ENCODE results near the gene CYP1B1.
"Not testable (repeated sequence)": the region's sequence is repeated elsewhere in the genome, so short reads cannot be mapped to it uniquely, and the experiment has no call there.

The CYP1B1 gene

GRCh38 chr2:38098421-38099098 lies 22.6 kb upstream of the CYP1B1 start:
- DNase-seq (ENCODE audit: low read depth): no peak

DNA sequence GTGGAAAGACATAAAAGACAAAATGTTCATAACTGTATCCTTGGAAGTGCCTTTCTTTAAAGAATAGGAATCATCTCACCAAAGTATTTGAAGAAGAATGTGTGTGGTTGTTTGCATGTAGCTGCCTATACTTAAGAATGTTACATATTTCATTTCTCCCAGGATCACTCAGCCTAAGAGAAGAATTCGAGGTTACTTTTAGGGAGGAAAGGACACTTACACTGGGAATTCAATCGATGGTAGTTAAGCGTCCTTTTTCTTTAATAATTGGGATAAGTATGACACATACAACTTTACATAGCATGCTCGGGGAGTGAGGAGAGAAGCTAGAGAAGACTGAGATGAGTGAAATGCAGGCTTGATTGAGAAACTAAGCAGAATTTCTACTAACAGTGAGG lies 22.0 kb upstream of the CYP1B1 start:
- DNase-seq (ENCODE audit: low read depth): no peak

DNA sequence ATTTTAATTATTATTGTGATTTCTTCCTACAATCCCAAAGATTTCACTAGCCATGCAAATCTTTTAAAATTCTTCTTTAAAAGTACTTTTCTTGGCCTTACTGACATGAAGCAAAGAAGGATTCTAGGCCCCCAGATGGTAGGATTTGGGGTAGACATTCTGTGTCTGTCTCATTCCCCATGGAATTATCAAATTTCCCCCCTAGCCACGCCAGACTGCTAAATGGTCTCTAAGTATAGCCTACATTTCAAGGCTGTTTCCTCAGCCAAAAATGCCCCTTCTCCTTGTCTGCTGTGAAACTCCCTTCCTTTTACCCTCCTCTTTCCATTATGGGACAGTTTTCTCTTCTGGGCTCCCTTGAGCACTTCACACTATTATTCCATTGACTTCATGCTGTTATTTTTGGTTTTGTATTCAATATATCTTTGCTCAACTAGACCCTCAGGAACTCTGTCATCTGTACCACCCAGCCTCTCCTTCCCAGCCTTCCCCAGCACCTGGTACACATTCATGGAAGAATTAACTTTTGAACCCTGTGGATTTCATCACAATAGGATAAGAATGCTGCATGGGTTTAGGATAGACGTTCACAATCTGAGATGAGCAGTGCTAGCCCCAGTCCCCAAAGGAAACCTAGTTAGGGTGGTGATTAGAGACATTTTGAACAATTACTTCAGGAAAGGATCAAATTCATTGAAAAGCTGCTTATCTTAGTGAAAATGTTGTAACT lies 21.5 kb upstream of the CYP1B1 start:
- DNase-seq (ENCODE audit: low read depth): no peak

- no peak for DNase-seq (ENCODE audit: low read depth)
These were observed 20.3 kb upstream of the CYP1B1 start for GRCh38 chr2:38095996-38096861.

GRCh38 chr2:38095079-38095995 lies 19.4 kb upstream of the CYP1B1 start:
- DNase-seq (ENCODE audit: low read depth): no peak

DNA sequence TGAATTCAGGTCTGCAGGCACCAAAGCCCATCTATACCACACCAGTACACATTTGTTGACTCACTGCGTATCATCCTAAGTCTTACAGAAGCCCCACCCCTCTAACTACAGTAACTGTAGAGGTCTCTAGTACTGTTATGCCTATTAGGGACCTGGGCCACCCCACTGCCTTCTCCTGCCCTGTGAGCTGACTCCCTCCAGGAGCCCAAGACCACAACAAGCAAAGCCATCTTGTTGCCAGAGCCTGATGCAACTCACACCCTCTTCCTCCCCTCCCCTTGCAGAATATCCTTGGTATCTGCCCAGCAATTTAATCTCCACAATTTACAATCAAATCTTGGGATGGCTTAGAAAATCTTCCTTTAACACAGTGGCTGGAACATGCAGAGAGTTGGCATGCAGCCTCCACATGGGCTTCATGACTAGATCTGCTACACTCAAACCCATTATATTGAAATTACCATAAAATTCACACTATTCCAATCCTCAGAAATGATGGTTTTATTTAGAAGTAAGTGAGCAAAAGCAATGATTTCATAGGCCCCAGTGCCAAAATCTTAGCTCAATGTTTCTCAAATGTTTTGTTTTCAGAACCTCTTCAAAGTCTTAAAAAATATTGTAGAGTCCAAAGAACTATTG lies 17.7 kb upstream of the CYP1B1 start:
- DNase-seq (ENCODE audit: low read depth): no peak

DNA sequence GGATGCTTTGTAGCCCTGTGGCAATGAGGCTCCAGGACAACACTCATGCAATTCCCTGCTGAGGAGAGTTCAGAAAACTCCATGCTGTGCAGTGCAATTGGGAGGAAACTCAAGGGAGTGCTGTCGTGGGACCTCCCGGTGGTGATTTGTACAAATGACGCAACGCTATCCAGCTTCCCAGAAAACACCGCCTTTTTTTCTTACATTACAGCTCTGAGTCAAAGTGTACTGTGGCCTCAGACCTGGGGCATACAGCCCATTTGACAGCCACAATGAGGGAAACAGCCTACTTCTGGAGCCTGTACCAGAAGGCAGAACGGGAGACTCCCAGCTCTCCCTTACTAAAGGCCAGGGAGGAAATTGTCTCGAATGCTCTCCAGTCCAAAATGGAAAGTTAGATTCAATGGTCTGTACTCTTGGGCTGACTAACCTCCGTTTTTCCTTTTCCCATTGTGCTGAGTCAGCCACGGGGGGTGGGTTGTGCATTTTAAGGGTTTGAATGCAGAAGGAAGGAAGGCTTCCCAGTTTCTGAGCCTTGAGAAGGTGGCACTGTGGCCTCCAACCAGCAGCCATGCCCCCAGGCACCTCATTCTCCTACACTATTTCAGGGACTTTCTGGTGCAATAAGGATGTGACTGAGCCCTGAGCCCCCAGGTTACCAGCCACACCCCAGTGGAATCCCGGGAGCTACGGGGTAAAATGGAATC lies 16.4 kb upstream of the CYP1B1 start:
- DNase-seq (ENCODE audit: low read depth): no peak

- no peak for DNase-seq (ENCODE audit: low read depth)
These were observed 15.8 kb upstream of the CYP1B1 start for GRCh38 chr2:38091760-38092159.

DNA sequence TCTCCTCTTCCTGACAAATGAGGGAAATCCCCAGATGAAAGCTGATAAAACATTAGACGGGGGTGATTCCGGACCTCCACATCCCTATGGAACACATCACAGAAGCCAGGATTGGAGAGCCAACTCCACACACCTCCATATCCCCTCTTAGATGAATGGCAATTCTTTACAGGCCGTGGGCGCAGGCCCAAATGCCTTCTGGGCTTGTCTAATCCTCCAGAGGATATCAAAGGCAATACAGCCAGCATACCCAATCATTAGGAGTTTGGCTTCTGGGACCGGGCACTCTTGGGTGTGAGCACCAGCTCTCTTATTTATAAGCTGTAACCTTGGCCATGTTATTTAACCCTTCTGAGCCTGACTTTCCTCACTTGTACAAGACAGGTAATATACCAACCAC lies 15.0 kb upstream of the CYP1B1 start:
- DNase-seq (ENCODE audit: low read depth): no peak

- not testable (repeated sequence) for DNase-seq (ENCODE audit: low read depth)
These were observed 14.3 kb upstream of the CYP1B1 start for GRCh38 chr2:38090212-38090611.

- not testable (repeated sequence) for DNase-seq (ENCODE audit: low read depth)
These were observed 10.2 kb upstream of the CYP1B1 start for GRCh38 chr2:38085998-38086698.

- DNase-seq (ENCODE audit: low read depth): not testable (repeated sequence)
These were observed 8.6 kb upstream of the CYP1B1 start for GRCh38 chr2:38084556-38084955.

GRCh38 chr2:38082727-38083126 lies 6.8 kb upstream of the CYP1B1 start:
- not testable (repeated sequence) for DNase-seq (ENCODE audit: low read depth)

DNA sequence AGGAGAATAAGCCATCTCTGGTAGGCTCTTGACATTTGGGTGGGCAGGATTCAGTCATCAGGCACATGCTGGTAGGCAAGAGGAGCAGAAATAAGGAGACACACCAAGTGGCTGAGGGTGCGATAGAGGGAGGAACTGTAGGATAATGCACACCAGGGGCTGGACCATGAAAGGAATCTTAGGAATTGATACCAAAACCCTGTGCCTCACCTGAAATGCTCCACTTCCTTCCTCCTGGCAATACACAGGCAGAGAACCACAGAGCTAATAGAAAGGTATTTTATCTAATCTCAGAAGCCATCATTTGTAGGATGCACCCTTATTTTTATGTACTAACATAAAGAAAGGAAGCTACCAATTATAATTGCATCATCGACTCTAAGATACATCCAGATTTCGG lies 4.4 kb upstream of the CYP1B1 start:
- no peak for DNase-seq (ENCODE audit: low read depth)

- DNase-seq (ENCODE audit: low read depth): no peak
These were observed 3.4 kb upstream of the CYP1B1 start for GRCh38 chr2:38079116-38080052.

DNA sequence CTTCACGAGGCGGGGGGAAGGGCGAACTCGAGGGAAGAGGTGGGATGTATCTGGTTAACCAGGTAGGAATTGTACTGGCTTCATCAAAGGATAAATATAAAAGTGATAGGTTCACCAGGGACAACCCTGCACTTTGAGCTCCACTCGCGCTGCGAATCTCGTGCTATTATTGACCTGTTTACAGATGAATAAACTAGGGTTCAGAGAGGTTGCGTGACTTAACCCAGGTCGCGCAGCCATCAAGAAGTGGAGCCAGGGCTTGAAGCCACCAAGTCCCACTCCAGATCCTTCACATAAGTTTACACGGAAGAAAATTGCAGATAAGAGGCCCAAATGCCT lies 1.4 kb upstream of the CYP1B1 start:
- DNase-seq (ENCODE audit: low read depth): no peak

DNA sequence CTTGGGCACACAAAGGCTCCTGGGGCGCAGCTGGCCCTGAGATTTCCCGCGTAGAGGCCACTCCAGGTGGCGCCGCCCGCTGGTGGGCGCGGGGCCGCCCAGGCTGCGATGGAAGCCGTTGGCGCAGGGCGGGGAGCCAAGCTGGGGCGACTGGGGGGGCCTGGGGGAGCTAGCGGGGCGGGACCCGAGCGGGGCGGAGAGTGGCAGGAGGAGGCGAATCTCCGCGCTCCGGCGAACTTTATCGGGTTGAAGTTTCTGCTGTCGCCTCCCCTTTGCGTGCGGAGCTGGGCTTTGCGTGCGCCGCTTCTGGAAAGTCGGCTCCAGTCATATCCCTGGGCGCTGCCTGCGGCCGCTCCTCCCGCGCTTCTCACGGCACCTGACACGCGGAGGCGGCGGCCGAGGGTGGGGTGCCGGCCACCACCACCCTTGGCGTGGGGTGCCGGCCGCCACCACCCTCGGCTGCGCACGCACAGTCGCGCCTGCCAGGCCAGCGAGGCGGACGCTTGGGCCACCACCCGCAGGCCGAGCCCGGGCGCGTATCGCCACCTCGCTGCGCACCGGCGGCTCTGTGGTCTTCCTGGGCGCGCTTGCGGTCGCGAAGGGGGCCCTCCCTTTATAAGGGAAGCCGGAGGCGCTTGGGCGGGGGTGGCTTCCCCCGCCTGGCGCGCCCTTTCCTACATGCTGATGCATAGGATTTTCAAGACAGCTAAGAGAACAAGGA lies 919 bp upstream of the CYP1B1 start:
- peak; percentile 83 for DNase-seq (ENCODE audit: low read depth)

GRCh38 chr2:38076152-38076709 lies 280 bp upstream of the CYP1B1 start:
- peak; percentile 69 for DNase-seq (ENCODE audit: low read depth)
